Panc1 (cell line): ENCODE results near the gene ABLIM2. TPM values are rescaled to one million over a fixed set of nuclear protein-coding genes. Genes with fewer than 3 reads are reported as not detected.

Source experiments
- ATAC-seq: fragments of 200-7000 bp; cut with Tn5 transposase; 2 replicates; pipeline ENCODE4 v1.9.1; 2020; ENCODE audit warnings: mild to moderate bottlenecking, moderate library complexity
- BruUV-seq: library from RNA; stranded (reverse); fragments of 400-500 nt; replicated peaks from 2 replicates; lab custom pipeline; 2021; lab: Mats Ljungman, UMichigan
- CTCF ChIA-PET: fragments of 300-600 bp; sonication (Branson Sonifier 250); formaldehyde crosslinking; loops from one replicate; lab custom pipeline; 2022; ENCODE audit warnings: antibody characterized with exemption; lab: Charles Lee
- POLR2A ChIA-PET: fragments of 300-600 bp; sonication (Branson Sonifier 250); formaldehyde crosslinking; loops from one replicate; lab custom pipeline; 2022; ENCODE audit warnings: antibody characterized with exemption; lab: Charles Lee
- DNase-seq: peaks from one replicate; pipeline ENCODE4 v3.0.0-alpha.2; 2010; ENCODE audit warnings: low read depth, low spot score
- H3K27ac ChIP-seq: 2 replicates; pipeline ENCODE4 v1.5.1; 2011; ENCODE audit warnings: mild to moderate bottlenecking, low read length, inconsistent platforms
- H3K27me3 ChIP-seq: fragments of 200-500 bp; sonication (Bioruptor generic); 2 replicates; pipeline ENCODE4 v1.6.0; 2014; ENCODE audit warnings: low read length, inconsistent platforms; ENCODE audit not compliant: control insufficient read depth, insufficient read depth
- H3K36me3 ChIP-seq: fragments of 200-500 bp; sonication (Bioruptor generic); 2 replicates; pipeline ENCODE4 v1.5.1; 2014; ENCODE audit warnings: inconsistent platforms, mild to moderate bottlenecking, low read length, moderate library complexity; ENCODE audit not compliant: control insufficient read depth, insufficient read depth
- H3K4me1 ChIP-seq: 2 replicates; pipeline ENCODE4 v1.5.1; 2011; ENCODE audit warnings: inconsistent platforms, mild to moderate bottlenecking, low read length, moderate library complexity; ENCODE audit not compliant: control insufficient read depth, insufficient read depth
- H3K4me3 ChIP-seq, 2 experiments: 2 replicates each; pipeline ENCODE4 v1.5.1; 2011 to 2012; ENCODE audit warnings: low read depth in 2 of 2, low read length in 2 of 2, mild to moderate bottlenecking in 2 of 2, inconsistent platforms in 1 of 2, moderate library complexity in 1 of 2
- H3K9me3 ChIP-seq: fragments of 200-500 bp; sonication (Bioruptor generic); 2 replicates; pipeline ENCODE4 v1.5.1; 2014; ENCODE audit warnings: low read depth, mild to moderate bottlenecking, inconsistent platforms, low read length, moderate library complexity; ENCODE audit not compliant: control insufficient read depth, insufficient read depth
- POLR2AphosphoS5 ChIP-seq: IDR thresholded peaks from 2 replicates; pipeline ENCODE4 v1.6.1; 2012; ENCODE audit warnings: mild to moderate bottlenecking, low read depth, low read length, moderate library complexity
- SIN3A ChIP-seq: IDR thresholded peaks from 2 replicates; pipeline ENCODE4 v1.6.1; 2012; ENCODE audit warnings: low read depth, mild to moderate bottlenecking, low read length, moderate library complexity, borderline replicate concordance; ENCODE audit not compliant: insufficient read depth
- TCF7L2 ChIP-seq: IDR thresholded peaks from 2 replicates; pipeline ENCODE4 v1.6.1; 2011; ENCODE audit warnings: mild to moderate bottlenecking, low read depth, low read length, inconsistent platforms
- in situ Hi-C: cut with HindIII; loops from 2 replicates; pipeline ENCODE4 v1.10.0; 2016; ENCODE audit warnings: low sequenced_read_pairs, low pct_unique_long_range_greater_than_20kb
- intact Hi-C: fragments of 100-400 bp; cut with micrococcal nuclease; formaldehyde crosslinking; loops from one replicate; pipeline ENCODE4 v1.10.0; 2022; ENCODE audit not compliant: unreplicated experiment
- total RNA-seq: library from RNA; stranded (reverse); gene quantifications from one replicate; pipeline ENCODE4 v1.2.1, GENCODE V29; 2021; ENCODE audit not compliant: unreplicated experiment
- TF ChIP-seq, protein P1 (sequence below): fragments of 450-650 bp; IDR thresholded peaks from 2 replicates; pipeline ENCODE4 v1.5.1; 2017; ENCODE audit warnings: mild to moderate bottlenecking
- TF ChIP-seq, protein P2 (sequence below), 2 experiments: IDR thresholded peaks; 2 replicates each; pipeline ENCODE4 v1.6.1; 2011 to 2012; ENCODE audit warnings: low read depth in 2 of 2, control low read depth in 1 of 2, low read length in 1 of 2, mild to moderate bottlenecking in 1 of 2, moderate library complexity in 1 of 2; ENCODE audit not compliant: insufficient read depth in 1 of 2

Gene ABLIM2
- total RNA-seq, 1 experiment from 2014 or later: 0.64 TPM

DNA sequence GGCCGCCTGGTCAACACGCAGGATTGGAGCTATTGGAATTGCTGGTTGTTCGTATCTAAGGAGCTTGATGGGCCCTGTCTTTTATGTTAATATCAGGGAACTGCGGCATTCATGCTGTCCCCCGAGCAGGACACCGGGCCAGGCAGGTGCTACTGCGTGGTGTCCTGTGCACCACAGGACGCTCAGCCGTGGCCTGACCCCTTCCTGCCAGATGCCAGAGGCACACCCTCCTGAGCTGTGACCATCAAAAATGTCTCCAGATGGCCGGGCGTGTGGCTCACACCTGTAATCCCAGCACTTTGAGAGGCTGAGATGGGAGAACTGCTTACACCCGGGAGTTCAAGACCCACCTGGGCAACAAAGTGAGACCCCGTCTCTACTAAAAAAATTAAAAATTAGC is 32.1 kb downstream of the ABLIM2 start:
- no peak for ATAC-seq
- no peaks in the 10 kb centered on the region for H3K36me3 ChIP-seq
- TF ChIP-seq, protein P1, sequence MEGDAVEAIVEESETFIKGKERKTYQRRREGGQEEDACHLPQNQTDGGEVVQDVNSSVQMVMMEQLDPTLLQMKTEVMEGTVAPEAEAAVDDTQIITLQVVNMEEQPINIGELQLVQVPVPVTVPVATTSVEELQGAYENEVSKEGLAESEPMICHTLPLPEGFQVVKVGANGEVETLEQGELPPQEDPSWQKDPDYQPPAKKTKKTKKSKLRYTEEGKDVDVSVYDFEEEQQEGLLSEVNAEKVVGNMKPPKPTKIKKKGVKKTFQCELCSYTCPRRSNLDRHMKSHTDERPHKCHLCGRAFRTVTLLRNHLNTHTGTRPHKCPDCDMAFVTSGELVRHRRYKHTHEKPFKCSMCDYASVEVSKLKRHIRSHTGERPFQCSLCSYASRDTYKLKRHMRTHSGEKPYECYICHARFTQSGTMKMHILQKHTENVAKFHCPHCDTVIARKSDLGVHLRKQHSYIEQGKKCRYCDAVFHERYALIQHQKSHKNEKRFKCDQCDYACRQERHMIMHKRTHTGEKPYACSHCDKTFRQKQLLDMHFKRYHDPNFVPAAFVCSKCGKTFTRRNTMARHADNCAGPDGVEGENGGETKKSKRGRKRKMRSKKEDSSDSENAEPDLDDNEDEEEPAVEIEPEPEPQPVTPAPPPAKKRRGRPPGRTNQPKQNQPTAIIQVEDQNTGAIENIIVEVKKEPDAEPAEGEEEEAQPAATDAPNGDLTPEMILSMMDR: no peak
- TF ChIP-seq SIN3A: no peak
- no peak for TF ChIP-seq TCF7L2
- TF ChIP-seq, protein P2, sequence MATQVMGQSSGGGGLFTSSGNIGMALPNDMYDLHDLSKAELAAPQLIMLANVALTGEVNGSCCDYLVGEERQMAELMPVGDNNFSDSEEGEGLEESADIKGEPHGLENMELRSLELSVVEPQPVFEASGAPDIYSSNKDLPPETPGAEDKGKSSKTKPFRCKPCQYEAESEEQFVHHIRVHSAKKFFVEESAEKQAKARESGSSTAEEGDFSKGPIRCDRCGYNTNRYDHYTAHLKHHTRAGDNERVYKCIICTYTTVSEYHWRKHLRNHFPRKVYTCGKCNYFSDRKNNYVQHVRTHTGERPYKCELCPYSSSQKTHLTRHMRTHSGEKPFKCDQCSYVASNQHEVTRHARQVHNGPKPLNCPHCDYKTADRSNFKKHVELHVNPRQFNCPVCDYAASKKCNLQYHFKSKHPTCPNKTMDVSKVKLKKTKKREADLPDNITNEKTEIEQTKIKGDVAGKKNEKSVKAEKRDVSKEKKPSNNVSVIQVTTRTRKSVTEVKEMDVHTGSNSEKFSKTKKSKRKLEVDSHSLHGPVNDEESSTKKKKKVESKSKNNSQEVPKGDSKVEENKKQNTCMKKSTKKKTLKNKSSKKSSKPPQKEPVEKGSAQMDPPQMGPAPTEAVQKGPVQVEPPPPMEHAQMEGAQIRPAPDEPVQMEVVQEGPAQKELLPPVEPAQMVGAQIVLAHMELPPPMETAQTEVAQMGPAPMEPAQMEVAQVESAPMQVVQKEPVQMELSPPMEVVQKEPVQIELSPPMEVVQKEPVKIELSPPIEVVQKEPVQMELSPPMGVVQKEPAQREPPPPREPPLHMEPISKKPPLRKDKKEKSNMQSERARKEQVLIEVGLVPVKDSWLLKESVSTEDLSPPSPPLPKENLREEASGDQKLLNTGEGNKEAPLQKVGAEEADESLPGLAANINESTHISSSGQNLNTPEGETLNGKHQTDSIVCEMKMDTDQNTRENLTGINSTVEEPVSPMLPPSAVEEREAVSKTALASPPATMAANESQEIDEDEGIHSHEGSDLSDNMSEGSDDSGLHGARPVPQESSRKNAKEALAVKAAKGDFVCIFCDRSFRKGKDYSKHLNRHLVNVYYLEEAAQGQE (IDR thresholded peaks at IDR 0.05; ENCODE audit: insufficient read depth in 1 of 2, low read depth in 2 of 2, low read length in 1 of 2): no peak
- no peak for TF ChIP-seq POLR2AphosphoS5
- ChIA-PET CTCF (interaction anchor here (0.6 kb wide), 2 partner anchors 250 to 456 kb away, joined by 5 to 10 read pairs; no protein-coding TSS in a partner anchor), POLR2A (no interaction called here)
- no peak for DNase-seq
- no peak overlapping the region for H3K4me3 ChIP-seq
- in situ Hi-C loops (no loop called here), intact Hi-C loops (no loop called here)
- H3K9me3 ChIP-seq: no peaks in the 10 kb centered on the region
- H3K27me3 ChIP-seq: no peaks in the 10 kb centered on the region
- no peak overlapping the region for H3K27ac ChIP-seq
- no TSS peak for BruUV-seq
- no peaks in the 10 kb centered on the region for H3K4me1 ChIP-seq

- intact Hi-C loops: no loop called here
- ChIA-PET POLR2A (no interaction called here), CTCF (no interaction called here)
- TF ChIP-seq SIN3A: no peak
- TF ChIP-seq, protein P2 (IDR thresholded peaks at IDR 0.05; ENCODE audit: insufficient read depth in 1 of 2, low read depth in 2 of 2, low read length in 1 of 2): no peak
- no peak for TF ChIP-seq TCF7L2
- no peak for TF ChIP-seq POLR2AphosphoS5
- TF ChIP-seq, protein P1: no peak
- Histone ChIP-seq H3K9me3 (no peaks in the 10 kb centered on the region), H3K27ac (no peak overlapping the region), H3K36me3 (no peaks in the 10 kb centered on the region), H3K27me3 (no peaks in the 10 kb centered on the region), H3K4me1 (no peaks in the 10 kb centered on the region), H3K4me3 (no peak overlapping the region)
- in situ Hi-C loops: no loop called here
- ATAC-seq: no peak
- BruUV-seq: no TSS peak
- no peak for DNase-seq
Measured at GRCh38 chr4:8125526-8126056, 33.0 kb downstream of the ABLIM2 start.
